Karpas-422 (cell line): ENCODE data around the gene RAB30. TPM values are rescaled to one million over a fixed set of nuclear protein-coding genes. Genes with fewer than 3 reads are reported as not detected.
A peak's percentile ranks its signal among the peaks of the same experiment; 100 is the strongest.

Experiments
- DNase-seq: peaks from one replicate; pipeline ENCODE4 v3.0.0-alpha.2; 2015
- H2AFZ ChIP-seq: fragments of 200-600 bp; sonication (generic); 2 replicates; pipeline ENCODE4 v1.6.1; 2014; ENCODE audit warnings: antibody characterized with exemption, low read length, mixed read lengths
- H3K27ac ChIP-seq: fragments of 200-600 bp; sonication (generic); 2 replicates; pipeline ENCODE4 v1.5.1; 2014; ENCODE audit warnings: mild to moderate bottlenecking, low read length, moderate library complexity
- H3K27me3 ChIP-seq: fragments of 200-600 bp; sonication (generic); 2 replicates; pipeline ENCODE4 v1.6.1; 2014; ENCODE audit warnings: low read length, mixed read lengths
- H3K36me3 ChIP-seq: fragments of 200-600 bp; sonication (generic); 2 replicates; pipeline ENCODE4 v1.6.1; 2014; ENCODE audit warnings: low read length, mixed read lengths; ENCODE audit not compliant: insufficient read depth
- H3K4me1 ChIP-seq: fragments of 200-600 bp; sonication (generic); 2 replicates; pipeline ENCODE4 v1.6.1; 2014; ENCODE audit warnings: mild to moderate bottlenecking, low read length, mixed read lengths
- H3K4me2 ChIP-seq: fragments of 200-600 bp; sonication (generic); 2 replicates; pipeline ENCODE4 v1.6.1; 2014; ENCODE audit warnings: low read length, low read depth, mild to moderate bottlenecking; ENCODE audit not compliant: poor library complexity, severe bottlenecking
- H3K4me3 ChIP-seq: fragments of 200-600 bp; sonication (generic); 2 replicates; pipeline ENCODE4 v1.5.1; 2014; ENCODE audit warnings: mild to moderate bottlenecking, antibody characterized with exemption, low read length, mixed read lengths
- H3K79me2 ChIP-seq: fragments of 200-600 bp; sonication (generic); 2 replicates; pipeline ENCODE4 v1.6.1; 2014; ENCODE audit warnings: mild to moderate bottlenecking, low read length, mixed read lengths
- H3K9ac ChIP-seq: fragments of 200-600 bp; sonication (generic); 2 replicates; pipeline ENCODE4 v1.6.0; 2014; ENCODE audit warnings: low read length
- H3K9me2 ChIP-seq: fragments of 200-600 bp; sonication (generic), shearing (Covaris generic); replicated peaks from 2 replicates; pipeline ENCODE4 v1.6.0; 2014; ENCODE audit warnings: mild to moderate bottlenecking, low read length, moderate library complexity; ENCODE audit not compliant: insufficient read depth
- H3K9me3 ChIP-seq: fragments of 300-700, 200-600 bp; sonication (generic); 2 replicates; pipeline ENCODE4 v1.6.1; 2014; ENCODE audit warnings: low read length, mixed read lengths
- H4K20me1 ChIP-seq: fragments of 200-600 bp; sonication (generic); 2 replicates; pipeline ENCODE4 v1.6.1; 2014; ENCODE audit warnings: mild to moderate bottlenecking, antibody characterized with exemption, low read length, low read depth; ENCODE audit not compliant: insufficient read depth
- small RNA-seq: library from RNA; depleted of rRNA; stranded (forward); fragments of <200 nt; gene quantifications from one replicate; pipeline ENCODE3, GENCODE V24; 2014
- total RNA-seq: library from RNA; depleted of rRNA; stranded (reverse); fragments of >200 nt; shearing (Covaris generic); gene quantifications from 2 replicates; pipeline ENCODE4 v1.2.3, GENCODE V29; 2014; ENCODE audit warnings: low replicate concordance; rRNA removed

Gene RAB30
- total RNA-seq, 1 experiment from 2014 or later = 66.5 TPM

- peak overlapping the region; percentile 81 for H3K4me2 ChIP-seq
- H3K4me3 ChIP-seq = no peak overlapping the region
- no peaks in the 10 kb centered on the region for H4K20me1 ChIP-seq
- peaks cover 72% of the 10 kb centered on the region for H3K4me1 ChIP-seq
- peak overlapping the region; percentile 56 for H3K9ac ChIP-seq
- H3K36me3 ChIP-seq = peaks cover 55% of the 10 kb centered on the region
- no peaks in the 10 kb centered on the region for H3K9me3 ChIP-seq
- no peaks in the 10 kb centered on the region for H3K27me3 ChIP-seq
- DNase-seq = no peak
- H2AFZ ChIP-seq = no peak overlapping the region
- H3K9me2 ChIP-seq = no peaks in the 10 kb centered on the region
- peaks cover 12% of the 10 kb centered on the region for H3K79me2 ChIP-seq
- H3K27ac ChIP-seq = peak overlapping the region; percentile 97
These were observed 141.0 kb downstream of the RAB30 start for GRCh38 chr11:82930734-82931133.

GRCh38 chr11:82930229-82930628 is 141.5 kb downstream of the RAB30 start:
- peak; percentile 88 for DNase-seq
- peak overlapping the region; percentile 81 for H3K4me2 ChIP-seq
- H3K79me2 ChIP-seq = peaks cover 14% of the 10 kb centered on the region
- no peak overlapping the region for H2AFZ ChIP-seq
- no peaks in the 10 kb centered on the region for H4K20me1 ChIP-seq
- H3K4me1 ChIP-seq = peaks cover 72% of the 10 kb centered on the region
- H3K4me3 ChIP-seq = peak overlapping the region; percentile 56
- H3K9ac ChIP-seq = peak overlapping the region; percentile 73
- H3K9me2 ChIP-seq = no peaks in the 10 kb centered on the region
- peaks cover 56% of the 10 kb centered on the region for H3K36me3 ChIP-seq
- H3K27ac ChIP-seq = peak overlapping the region; percentile 97
- no peaks in the 10 kb centered on the region for H3K9me3 ChIP-seq
- H3K27me3 ChIP-seq = no peaks in the 10 kb centered on the region

- Histone ChIP-seq H3K9me3 (no peaks in the 10 kb centered on the region), H3K4me2 (peak overlapping the region; percentile 81), H3K4me3 (peak overlapping the region; percentile 56; the same call in 1 of the 2 replicates), H3K9ac (peak overlapping the region; percentile 73), H3K27me3 (no peaks in the 10 kb centered on the region), H3K27ac (peak overlapping the region; percentile 97), H4K20me1 (no peaks in the 10 kb centered on the region), H2AFZ (no peak overlapping the region), H3K36me3 (peaks cover 53% of the 10 kb centered on the region), H3K9me2 (no peaks in the 10 kb centered on the region), H3K4me1 (peaks cover 80% of the 10 kb centered on the region), H3K79me2 (peaks cover 23% of the 10 kb centered on the region)
- DNase-seq = peak; percentile 93
These were observed 142.6 kb downstream of the RAB30 start for GRCh38 chr11:82929121-82929520.

- Histone ChIP-seq H3K36me3 (peaks cover 48% of the 10 kb centered on the region), H3K79me2 (peaks cover 40% of the 10 kb centered on the region), H3K4me1 (peaks cover 74% of the 10 kb centered on the region), H3K9ac (peak overlapping the region; percentile 33), H3K4me3 (0 out of 2 replicates have a peak overlapping the region, but pooled peaks have one; percentile 16), H3K9me3 (no peaks in the 10 kb centered on the region), H3K9me2 (no peaks in the 10 kb centered on the region), H3K27ac (peak overlapping the region; percentile 97), H4K20me1 (no peaks in the 10 kb centered on the region), H3K27me3 (no peaks in the 10 kb centered on the region), H2AFZ (no peak overlapping the region), H3K4me2 (peak overlapping the region; percentile 43)
- peak; percentile 93 for DNase-seq
These were observed 144.3 kb downstream of the RAB30 start for GRCh38 chr11:82927264-82927880.

GRCh38 chr11:82924522-82925224 is 147.0 kb downstream of the RAB30 start:
- H4K20me1 ChIP-seq = no peaks in the 10 kb centered on the region
- H3K9me3 ChIP-seq = no peaks in the 10 kb centered on the region
- H3K4me1 ChIP-seq = peaks cover 62% of the 10 kb centered on the region
- H3K36me3 ChIP-seq = peaks cover 41% of the 10 kb centered on the region
- H3K4me2 ChIP-seq = no peak overlapping the region
- no peak overlapping the region for H2AFZ ChIP-seq
- no peak overlapping the region for H3K4me3 ChIP-seq
- no peak overlapping the region for H3K9ac ChIP-seq
- H3K27me3 ChIP-seq = no peaks in the 10 kb centered on the region
- peaks cover 61% of the 10 kb centered on the region for H3K79me2 ChIP-seq
- no peaks in the 10 kb centered on the region for H3K9me2 ChIP-seq
- peak overlapping the region; percentile 57 for H3K27ac ChIP-seq
- DNase-seq = no peak

Small RNAs within 50 kb of the gene (small RNA-seq; reads per million reads assigned to genes)
- 0.43 reads per million, percentile 6 among the genes with 10 or more reads in this experiment for gene SNORA70E

Other genes with a start within 250 kb of the RAB30 start
- gene PRCP, start 171.5 kb downstream of the RAB30 start, total RNA-seq = 17.9 and 46.1 TPM in 2 replicates
- 9.3 and 26.8 TPM in 2 replicates for gene DDIAS, start 170.2 kb downstream of the RAB30 start, total RNA-seq
- gene PCF11, start 85.2 kb upstream of the RAB30 start, total RNA-seq = 102 and 165 TPM in 2 replicates
- gene ANKRD42, start 121.8 kb upstream of the RAB30 start, total RNA-seq = 9.0 and 16.6 TPM in 2 replicates
- 81.1 and 121 TPM in 2 replicates for gene CCDC90B, start 214.5 kb upstream of the RAB30 start, total RNA-seq